Right lung (tissue), 5 donors: ENCODE results near the gene TRABD2A. TPM values are rescaled to one million over a fixed set of nuclear protein-coding genes. Genes with fewer than 3 reads are reported as not detected.

Experiments used
- DNase-seq, 2 donors: peaks; one replicate each; pipeline ENCODE4 v3.0.0-alpha.2; 2013
- polyA plus RNA-seq, 5 donors: library from polyadenylated mRNA; unstranded; fragments of 120-200 nt; gene quantifications; one replicate each; pipeline versions ENCODE4 v1.2.1 to v1.2.3, GENCODE V29; 2013; ENCODE audit warnings: inconsistent platforms in 1 of 5, low replicate concordance in 1 of 5; ENCODE audit not compliant: insufficient read length in 5 of 5, insufficient read depth in 1 of 5

The TRABD2A gene
- polyA plus RNA-seq, 5 donors, result 14.0 to 24.7 (median 22.5) TPM

GRCh38 chr2:84905181-84906107 is 24.6 kb upstream of the TRABD2A start, which contains the start of gene TMSB10:
Gene TMSB10 (plus strand): TSS chr2:84905656.
- peak; percentile 88 to 89 for DNase-seq

GRCh38 chr2:84904717-84905174 is 23.9 kb upstream of the TRABD2A start:
- peak in 1 of 2 donors; percentile 47 for DNase-seq

GRCh38 chr2:84904151-84904550 is 23.3 kb upstream of the TRABD2A start:
- DNase-seq, result no peak

DNA sequence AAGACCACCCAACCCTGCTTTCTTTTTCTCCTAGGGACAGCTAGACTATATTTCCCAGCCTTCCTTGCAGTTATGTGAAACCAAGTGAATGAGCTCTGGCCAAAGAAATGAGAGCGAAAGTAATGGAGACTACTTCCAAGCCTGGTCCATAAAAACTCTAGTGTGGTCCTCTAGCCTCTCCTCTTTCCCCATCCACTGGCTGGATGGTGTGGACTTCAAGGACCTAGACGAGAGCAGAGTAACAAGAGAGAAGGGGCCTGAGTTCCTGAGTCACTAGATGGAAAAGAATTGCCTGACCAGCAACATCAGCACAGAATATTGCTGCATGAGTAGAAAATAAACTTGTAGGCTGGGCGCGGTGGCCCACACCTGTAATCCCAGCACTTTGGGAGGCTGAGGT is 21.6 kb upstream of the TRABD2A start:
- no peak for DNase-seq

GRCh38 chr2:84901593-84902120 is 20.8 kb upstream of the TRABD2A start:
- no peak for DNase-seq

DNA sequence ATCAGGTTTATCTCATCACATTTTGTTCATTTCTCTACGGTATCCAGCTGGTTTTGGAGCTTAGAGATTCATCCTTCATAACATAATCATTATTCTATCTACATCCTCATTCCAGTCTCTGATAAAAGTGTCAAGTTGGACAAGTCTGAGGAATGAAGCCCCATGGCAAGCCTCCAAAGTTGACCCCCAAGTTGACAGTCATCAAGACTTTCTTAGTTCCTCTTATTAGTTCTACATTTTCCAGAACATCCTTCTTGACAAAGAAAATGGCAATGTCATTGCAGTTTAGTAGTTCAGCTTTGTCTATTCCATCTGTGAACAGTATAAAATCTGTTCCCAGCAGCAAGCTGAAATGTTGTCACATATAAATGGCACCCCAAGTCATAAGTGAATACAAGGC is 20.1 kb upstream of the TRABD2A start:
- DNase-seq, result no peak

DNA sequence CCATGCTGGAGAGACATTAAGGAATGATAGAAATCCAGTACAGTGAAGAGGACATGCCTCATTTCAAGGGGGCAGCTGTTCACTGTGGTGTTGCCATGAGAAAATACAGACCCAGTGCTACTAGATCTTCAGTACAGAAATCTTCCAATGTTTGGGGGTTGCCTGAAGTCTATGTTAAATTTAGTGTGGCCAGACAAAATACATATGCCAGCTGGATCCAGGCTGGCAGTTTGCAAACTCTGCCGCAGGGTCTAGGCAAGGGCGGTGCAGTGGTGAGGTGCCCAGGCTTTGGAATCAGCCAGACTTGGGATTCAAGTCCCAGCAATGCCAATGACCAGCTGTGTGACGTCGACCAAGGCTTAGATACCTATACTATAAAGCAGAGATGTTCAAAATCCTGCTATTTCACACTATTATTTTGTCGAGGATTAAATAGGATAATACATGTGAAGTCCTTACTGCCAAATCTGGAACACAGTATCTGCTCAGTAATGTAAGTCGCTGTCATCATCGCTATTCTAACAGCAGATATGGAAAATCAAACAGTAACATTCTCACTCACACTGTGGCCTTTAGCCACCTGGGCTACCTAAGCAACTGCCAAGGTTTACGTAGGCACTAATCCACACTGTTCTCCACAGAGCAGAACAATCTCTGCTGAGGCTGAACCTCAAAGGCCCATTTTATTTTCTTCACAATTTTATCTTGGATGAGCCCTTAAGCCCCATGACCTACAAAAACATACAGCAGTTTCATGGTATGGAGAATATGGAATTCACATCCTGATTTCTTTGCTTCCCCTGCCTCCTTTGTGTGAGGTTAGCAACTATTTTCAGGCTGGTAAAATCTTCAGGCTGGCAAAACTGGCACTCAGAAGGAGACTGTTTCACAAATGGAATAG is 18.7 kb upstream of the TRABD2A start:
- peak in 1 of 2 donors; percentile 33 for DNase-seq

DNA sequence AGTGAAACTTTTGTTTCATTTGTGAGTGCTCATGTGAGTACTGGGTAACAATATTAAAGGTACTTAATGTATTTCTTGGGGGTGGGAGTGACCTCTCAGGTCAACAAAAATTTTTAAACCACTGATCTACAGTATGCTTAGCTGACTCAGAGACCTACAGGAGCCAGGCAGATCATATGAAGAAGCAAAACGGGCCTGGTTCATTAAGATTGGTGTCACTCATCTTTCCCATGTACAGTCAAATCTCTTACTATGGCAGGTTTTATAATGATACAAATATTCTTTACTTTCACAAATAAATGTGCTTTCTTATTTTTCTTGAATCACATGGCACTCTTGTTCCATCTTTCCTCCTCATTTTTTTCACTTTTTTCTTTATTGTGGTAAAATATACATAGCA is 16.9 kb upstream of the TRABD2A start:
- DNase-seq, result no peak

- DNase-seq, result no peak
Measured at GRCh38 chr2:84896567-84896966, 15.7 kb upstream of the TRABD2A start.

DNA sequence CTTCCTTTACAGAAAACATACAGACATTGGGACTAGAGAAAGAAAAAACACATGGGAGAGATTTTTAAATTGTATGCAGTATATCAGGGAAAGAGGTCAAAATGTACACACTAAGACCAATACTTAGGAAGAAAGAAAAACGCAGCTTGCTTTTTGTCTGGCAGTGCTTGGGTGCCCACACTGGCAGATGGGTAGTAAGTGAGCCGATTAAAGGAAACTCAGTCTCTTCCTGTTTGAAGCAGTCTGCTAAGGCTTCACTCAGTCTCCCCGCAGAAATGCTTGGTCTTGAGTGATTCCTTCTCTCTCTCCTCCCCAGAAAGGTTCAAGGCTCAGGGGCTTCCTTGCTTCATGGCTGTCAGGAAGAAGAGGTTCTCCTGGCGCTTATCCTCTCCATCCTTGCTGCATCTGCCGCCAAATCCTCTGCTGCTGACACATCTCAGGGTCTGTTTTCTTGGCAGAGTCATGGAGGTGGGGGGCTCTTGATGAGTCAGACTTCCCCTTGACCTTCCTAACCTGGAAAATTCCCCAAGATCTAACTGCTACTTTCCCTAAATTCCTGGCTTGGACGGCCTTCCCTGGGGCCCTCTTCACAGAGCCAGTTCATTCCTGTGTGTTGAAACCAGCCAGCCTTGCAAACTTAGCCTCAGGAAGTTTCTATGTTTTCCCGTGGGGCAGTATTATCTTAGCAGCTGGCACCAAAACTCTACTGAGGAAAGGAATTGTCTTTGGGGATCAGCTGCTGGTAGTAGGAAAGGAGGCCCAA is 14.1 kb upstream of the TRABD2A start:
- no peak for DNase-seq

DNA sequence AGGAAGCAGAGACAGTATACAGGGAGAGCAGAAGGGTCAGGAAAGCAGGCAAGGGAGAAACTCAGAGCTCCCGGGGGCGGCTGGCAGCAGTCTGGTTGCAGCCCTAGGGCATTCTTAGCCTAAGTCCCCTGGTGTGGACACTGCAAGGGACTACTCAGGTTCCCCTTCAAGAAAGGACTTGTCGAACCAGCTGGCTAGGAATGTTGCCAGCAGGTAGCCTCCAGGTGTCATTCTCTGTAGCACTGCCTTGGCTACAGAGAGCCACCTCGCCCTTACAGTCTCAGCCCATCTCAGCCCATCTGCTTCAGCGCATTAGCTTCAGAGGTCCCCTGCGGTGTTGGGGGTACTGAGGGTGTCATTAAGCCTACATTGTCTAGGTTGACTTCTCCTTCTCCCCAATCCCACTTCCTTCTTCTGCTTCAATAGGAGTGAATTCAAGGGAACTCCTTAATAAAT is 13.3 kb upstream of the TRABD2A start:
- no peak for DNase-seq

GRCh38 chr2:84891355-84892010 is 10.6 kb upstream of the TRABD2A start:
- DNase-seq, result no peak

GRCh38 chr2:84889332-84889731 is 8.4 kb upstream of the TRABD2A start:
- DNase-seq, result no peak

DNA sequence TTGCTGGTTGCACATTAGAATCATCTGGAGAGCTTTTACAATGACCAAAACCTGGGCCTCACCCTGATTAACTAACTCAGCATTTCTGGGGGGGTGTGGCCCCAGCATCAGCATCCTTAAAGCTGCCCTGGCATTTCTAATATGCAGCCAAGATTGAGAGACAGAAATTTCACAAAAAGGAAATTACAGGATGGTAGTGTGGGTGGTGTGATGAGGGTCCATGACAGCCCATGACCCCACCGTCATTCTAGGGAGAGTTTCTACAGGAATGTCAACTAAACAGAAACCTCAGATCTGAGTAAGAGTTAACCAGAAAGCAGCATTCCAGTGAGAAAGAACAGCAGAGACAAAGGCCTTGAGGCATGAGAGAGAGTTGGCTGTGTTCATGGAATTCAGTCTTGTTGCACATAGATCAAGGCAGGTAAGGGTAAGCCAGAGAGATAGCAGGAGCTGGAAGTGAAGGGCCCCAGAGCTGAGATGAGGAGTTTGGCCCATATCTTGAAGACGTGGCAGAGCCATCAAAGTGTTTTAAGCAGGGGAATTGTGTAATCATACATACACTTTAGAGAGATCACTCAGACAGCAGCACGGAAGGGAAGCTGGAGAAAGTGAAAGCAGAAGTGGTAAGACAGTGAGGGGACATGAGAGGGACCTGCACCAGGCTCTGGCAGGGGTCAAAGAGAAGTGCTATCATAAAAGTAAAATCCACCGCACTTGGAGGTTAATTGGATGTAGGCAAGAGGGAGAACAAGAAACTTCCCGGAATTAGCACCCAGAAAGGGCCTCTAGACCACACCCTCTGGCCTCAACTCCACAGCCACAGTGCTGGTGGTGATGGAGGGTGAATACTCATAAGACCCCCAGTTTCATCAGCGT is 7.8 kb upstream of the TRABD2A start:
- DNase-seq, result peak in 1 of 2 donors; percentile 57

- DNase-seq, result no peak
Measured at GRCh38 chr2:84886791-84887190, 5.9 kb upstream of the TRABD2A start.

- no peak for DNase-seq
Measured at GRCh38 chr2:84885111-84885510, 4.2 kb upstream of the TRABD2A start.

GRCh38 chr2:84884449-84884848 is 3.6 kb upstream of the TRABD2A start:
- no peak for DNase-seq

GRCh38 chr2:84882775-84883550 is 2.1 kb upstream of the TRABD2A start:
- DNase-seq, result no peak

DNA sequence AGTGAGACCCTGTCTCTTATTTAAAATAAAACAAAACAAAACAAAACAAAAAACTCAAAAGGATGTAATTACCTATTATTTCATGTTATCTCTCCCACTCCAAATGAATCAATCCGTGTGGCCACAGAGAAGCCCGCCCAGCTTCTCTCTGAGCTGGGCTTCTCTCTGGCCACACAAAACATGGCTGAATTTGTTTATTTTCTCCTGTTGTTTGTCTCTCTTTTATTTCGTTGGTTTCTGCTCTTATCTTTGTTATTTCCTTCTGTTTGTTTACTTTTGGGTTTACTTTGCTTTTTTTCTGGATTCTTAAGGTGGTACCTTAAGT is 1.5 kb upstream of the TRABD2A start:
- no peak for DNase-seq
